GM18870 (cell line): ENCODE measurements around the gene ADORA1.

Experiments used
- ATAC-seq: cut with Tn5 transposase; IDR thresholded peaks from one replicate; pipeline ENCODE4 v1.9.1; 2021; ENCODE audit warnings: moderate library complexity; ENCODE audit not compliant: unreplicated experiment

The ADORA1 gene

GRCh38 chr1:203127666-203128430, at the start of gene ADORA1:
Gene ADORA1, plus strand, starts transcription at chr1:203127726. Its CDS starts 1,116 bp downstream, at chr1:203128842.
- no peak for ATAC-seq

- no peak for ATAC-seq
Measured at GRCh38 chr1:203077956-203078355, 49.6 kb upstream of the ADORA1 start.

DNA sequence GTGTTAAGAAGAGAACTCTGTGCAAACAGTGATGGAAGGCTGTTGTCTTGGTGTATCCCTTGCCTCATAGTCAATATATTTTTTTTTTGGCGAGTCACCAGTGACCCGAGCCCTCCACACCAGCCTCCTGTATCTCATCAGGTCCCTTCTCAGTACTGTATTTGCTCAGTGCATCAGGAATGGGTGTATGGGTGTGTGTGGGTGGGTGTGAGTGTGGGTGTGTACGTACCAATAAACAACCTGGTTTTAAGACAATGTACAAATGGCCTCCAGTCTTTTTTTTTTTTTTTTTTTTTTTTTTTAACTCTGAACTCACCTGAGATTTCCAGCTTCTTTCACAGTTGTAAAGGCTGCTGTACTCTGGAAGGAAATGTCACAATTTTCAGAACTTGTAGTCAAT, 49.0 kb upstream of the ADORA1 start:
- no peak for ATAC-seq

GRCh38 chr1:203080456-203080855, 47.1 kb upstream of the ADORA1 start:
- ATAC-seq, result no peak

GRCh38 chr1:203081465-203082230, 45.9 kb upstream of the ADORA1 start:
- no peak for ATAC-seq

GRCh38 chr1:203082231-203082505, 45.4 kb upstream of the ADORA1 start:
- no peak for ATAC-seq

- no peak for ATAC-seq
Measured at GRCh38 chr1:203082571-203083462, 44.7 kb upstream of the ADORA1 start.

DNA sequence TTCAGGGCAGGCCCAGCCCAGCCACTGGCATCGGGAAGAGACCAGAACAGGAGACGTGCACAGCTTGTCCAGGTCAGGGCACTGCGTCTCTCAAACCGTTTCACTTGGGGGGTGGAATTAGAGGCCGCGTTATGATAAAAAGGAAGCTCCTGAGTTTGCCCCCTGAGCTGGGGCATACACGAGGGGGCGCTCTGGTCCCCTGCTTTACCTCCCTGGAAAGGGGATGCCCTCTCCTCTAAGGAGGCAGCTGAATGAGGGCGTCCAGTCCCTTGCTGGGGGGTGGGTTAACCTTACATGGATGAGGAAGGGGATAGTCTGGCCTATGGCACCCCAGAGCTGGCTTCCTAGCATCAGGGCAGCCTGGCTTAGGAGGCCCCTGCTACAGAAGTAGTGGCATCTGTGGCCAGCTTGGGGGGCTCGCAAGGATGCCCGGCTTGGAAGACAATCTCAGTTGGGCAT, 44.0 kb upstream of the ADORA1 start:
- ATAC-seq, result no peak

- ATAC-seq, result no peak
Measured at GRCh38 chr1:203084588-203085527, 42.7 kb upstream of the ADORA1 start.

DNA sequence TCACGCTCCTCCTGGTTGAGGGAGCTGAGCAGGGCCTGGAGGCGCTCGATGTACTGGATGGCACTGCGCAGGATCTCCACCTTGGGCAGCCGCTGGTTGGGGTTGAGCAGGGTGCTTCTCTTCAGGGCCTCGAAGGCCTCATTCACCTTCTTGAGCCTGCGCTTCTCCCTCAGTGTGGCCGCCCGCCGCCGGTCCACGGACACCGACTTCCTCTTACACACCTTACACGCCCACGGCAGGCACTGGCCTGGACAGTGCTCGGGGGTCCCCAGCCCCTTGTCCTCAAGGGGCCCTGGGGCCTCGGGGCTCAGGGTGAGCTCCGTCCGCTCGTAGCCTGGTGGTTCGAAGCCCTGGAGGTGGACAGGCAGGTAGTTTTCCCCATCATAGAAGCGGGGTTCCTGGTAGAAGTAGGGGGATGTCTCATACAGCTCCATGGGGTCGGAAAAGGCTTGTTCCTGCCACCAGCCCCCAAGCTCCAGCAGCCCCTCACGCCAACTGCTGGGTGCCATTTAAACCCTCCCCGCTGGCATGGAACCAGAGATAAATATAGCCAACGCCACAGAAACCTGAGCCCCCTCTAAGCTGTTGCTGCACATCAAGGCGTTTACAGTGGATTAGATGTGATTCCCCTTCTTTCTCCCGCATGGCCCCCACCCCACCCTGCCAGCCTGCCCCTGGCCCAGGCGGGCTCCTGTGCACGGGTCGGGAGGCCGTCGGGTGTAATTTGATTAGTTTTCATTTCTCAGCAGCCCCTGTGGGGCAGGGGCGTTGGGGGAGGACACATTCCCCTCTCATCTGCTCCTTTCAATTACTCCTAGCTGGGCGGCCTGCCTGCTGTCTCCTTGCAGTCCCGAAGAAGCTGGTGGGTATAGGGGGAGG, 41.8 kb upstream of the ADORA1 start, which contains the start of gene MYOG:
Gene MYOG, minus strand, starts transcription at position 485 of the 879 bp plus-strand sequence. Its CDS starts 51 bp downstream, at position 434.
- no peak for ATAC-seq

DNA sequence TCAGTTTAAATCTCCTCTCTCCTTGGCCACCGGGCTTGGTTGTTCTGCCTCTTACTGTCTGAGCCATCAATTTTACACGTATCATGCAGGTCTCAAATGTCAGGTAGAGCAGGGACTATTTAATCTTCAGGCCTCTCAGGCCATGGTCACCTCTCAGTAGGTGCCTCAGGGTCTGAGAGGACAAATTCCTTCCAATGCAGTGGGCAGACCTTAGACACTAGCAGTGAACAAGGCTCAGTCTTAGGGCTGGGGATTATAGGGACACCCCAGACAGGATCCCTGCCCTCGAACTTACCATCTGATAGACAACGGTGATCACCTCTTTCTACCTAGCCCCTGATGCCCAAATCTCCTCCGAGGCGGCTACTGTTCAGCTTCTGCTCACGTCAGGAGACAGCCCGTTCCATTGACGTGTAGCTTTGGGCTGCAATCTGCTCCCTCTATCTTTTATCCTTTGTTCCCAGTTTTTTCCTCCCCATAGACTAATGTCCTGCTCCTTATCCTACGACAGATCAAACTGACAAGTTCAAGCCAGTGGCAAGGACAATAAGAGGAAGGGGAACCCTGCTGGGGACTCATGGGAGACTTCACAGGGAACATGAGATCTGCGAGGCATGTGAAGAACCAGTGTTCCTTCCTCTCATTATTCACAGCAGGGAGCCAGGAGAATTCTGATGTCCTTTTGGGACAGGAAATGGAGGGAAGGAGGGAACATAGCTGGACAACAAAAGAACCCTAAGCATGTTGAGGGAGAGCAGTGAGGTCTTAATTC, 40.3 kb upstream of the ADORA1 start:
- no peak for ATAC-seq

- no peak for ATAC-seq
Measured at GRCh38 chr1:203088441-203088840, 39.1 kb upstream of the ADORA1 start.

GRCh38 chr1:203089001-203089650, 38.4 kb upstream of the ADORA1 start:
- ATAC-seq, result no peak

DNA sequence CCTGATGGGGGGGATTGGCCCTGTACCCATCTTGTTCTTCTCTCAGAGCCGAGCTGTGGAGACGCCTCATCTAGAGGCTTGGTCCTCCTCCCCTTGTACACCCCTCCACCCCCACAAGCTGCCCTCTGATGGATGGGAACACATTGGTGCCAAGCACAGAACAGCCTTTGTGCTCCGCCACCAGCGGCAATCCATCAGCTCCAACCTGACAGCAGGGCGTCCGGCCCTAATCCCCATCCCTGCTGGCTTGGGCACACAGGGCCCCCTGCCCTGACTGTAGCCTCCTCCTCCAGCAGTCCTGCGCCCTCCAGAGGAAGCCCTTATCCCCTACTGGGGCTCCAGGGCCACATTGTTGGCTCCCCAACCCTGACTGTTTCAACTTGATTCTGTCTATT, 37.9 kb upstream of the ADORA1 start:
- ATAC-seq, result no peak

DNA sequence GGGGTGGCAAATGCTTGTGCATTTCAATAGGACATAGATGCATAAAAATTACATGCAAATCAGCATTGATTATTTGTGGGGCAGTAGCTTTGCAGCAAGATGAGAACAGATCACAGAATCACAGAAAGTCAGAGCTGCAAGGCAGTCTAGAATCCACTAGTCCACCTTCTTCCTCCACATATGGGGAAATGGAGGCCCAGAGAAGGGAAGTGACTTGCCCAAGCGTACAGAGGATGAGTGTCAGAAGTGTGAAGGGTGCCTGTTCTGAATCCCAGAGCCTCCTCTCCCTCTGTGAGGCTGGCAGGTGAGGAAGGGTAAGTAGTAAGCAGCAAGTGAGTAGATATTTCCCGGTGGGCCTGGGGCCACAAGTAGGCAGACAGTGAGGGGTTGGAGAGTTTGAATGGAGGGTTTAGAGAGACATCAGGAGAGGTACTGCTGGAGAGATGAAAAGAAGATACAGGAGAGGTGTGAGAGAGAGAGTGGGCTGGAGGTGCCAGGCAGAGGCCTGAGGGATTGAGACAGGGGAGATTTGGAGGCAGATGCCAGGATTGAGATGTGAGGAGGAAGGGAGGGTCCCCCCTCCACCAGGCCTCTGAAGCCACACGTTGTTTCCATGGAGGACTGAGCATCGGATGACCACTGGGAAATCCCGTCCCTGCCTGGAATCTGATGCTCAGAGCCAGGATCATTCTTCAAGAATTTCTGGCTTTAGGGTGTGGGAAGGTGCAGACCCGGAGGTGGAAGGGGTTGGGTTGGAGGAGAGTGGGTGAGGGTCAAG, 36.9 kb upstream of the ADORA1 start:
- no peak for ATAC-seq

DNA sequence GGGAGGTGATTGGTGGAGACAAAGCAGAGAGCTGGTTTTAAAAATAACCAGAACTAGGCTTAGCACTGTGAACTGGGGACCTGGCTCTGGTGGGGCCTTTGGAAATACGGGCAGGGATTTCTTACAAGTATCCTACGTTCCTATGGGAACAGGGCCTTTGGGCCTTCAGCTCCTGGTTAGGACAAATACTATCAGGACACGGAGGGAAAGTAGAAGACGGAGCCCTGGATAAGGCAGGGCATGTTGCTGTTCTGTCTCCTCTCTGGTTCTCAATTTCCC, 36.4 kb upstream of the ADORA1 start:
- no peak for ATAC-seq

DNA sequence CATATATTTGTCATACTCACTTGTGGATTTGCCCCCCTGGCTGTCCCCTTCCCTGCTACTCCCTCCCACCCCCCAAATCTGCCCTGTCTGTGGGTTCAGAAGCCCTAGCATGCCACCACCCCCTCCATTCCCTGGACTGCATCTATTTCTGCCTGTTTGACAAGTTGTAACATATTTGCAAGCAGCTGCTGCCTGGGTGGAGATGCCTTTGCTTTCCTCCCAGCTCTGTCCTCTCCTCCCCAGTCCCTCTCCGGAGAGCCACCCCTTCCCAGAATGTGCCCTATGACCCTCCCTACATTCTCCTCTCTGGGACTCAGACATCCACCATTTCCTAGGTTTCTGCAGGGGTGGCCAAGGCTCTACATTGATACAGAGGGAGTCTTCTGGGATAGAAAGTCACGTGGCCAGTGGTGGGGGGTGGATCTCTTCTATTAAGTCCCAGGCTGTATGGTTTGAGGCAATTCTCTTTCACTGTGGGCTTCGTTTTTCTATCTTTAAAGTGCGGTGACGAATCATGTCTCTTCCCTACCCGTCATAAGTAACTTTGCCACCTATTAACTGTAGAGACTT, 35.7 kb upstream of the ADORA1 start:
- no peak for ATAC-seq
